HepG2 (cell line): Measurements from ENCODE around the gene IRX3. TPM values are rescaled to one million over a fixed set of nuclear protein-coding genes. Genes with fewer than 3 reads are reported as not detected.
A peak's percentile ranks its signal among the peaks of the same experiment; 100 is the strongest.

Experiments
- ATAC-seq: fragments of 200-7000 bp; cut with Tn5 transposase; 3 replicates; pipeline ENCODE4 v1.9.1; 2020; ENCODE audit warnings: mild to moderate bottlenecking, moderate library complexity
- BruUV-seq: library from RNA; stranded (reverse); fragments of 400-500 nt; replicated peaks from 2 replicates; lab custom pipeline; 2021; lab: Mats Ljungman, UMichigan
- CTCF ChIA-PET: fragments of 300-600 bp; formaldehyde crosslinking; extraction: SDS; loops from one replicate; lab custom pipeline; 2021; ENCODE audit warnings: low total read pairs, inconsistent platforms, low intra/inter-chr PET ratio; lab: Yijun Ruan, JAX
- POLR2A ChIA-PET: fragments of 350-600 bp; sonication (Branson Sonifier 250); formaldehyde crosslinking; loops from one replicate; lab custom pipeline; 2020; ENCODE audit warnings: antibody characterized with exemption, inconsistent platforms; lab: Yijun Ruan, JAX
- DNase-seq: peaks from one replicate; pipeline ENCODE4 v3.0.0-alpha.2; 2015; ENCODE audit warnings: low spot score
- FAIRE-seq: peaks from 3 replicates; lab custom pipeline; 2011; peaks lifted over from hg19 to GRCh38; lab: Jason Lieb, UNC
- H2AFZ ChIP-seq: one replicate; pipeline ENCODE4 v1.6.1; 2011; ENCODE audit warnings: low read length, inconsistent platforms
- H3K27ac ChIP-seq: fragments of 300-600 bp; 3 replicates; pipeline ENCODE4 v1.8.0; 2011; ENCODE audit warnings: mixed run types, mild to moderate bottlenecking, mixed read lengths, low read length, inconsistent platforms; ENCODE audit not compliant: insufficient read depth; ENCODE audit errors: extremely low read length
- H3K27me3 ChIP-seq, 2 experiments: fragments of 200-600 bp in 1 of 2; 2 replicates in 1 of 2; 3 replicates in 1 of 2; pipeline versions ENCODE4 v1.6.0 to v1.8.0; 2011; ENCODE audit warnings: low read length in 2 of 2, mild to moderate bottlenecking in 2 of 2, moderate library complexity in 2 of 2, inconsistent platforms in 1 of 2; ENCODE audit not compliant: insufficient read depth in 2 of 2, control insufficient read depth in 1 of 2
- H3K36me3 ChIP-seq, 2 experiments: fragments of 200-600 bp in 1 of 2; replicated peaks in 1 of 2; 2 replicates in 1 of 2; 3 replicates in 1 of 2; pipeline versions ENCODE4 v1.5.1 to v1.8.0; 2011; ENCODE audit warnings: low read length in 2 of 2, inconsistent platforms in 1 of 2; ENCODE audit not compliant: insufficient read depth in 2 of 2, control insufficient read depth in 1 of 2
- H3K4me1 ChIP-seq: 2 replicates; pipeline ENCODE4 v1.5.1; 2012; ENCODE audit warnings: low read length, inconsistent platforms; ENCODE audit not compliant: insufficient read depth
- H3K4me2 ChIP-seq: 2 replicates; pipeline ENCODE4 v1.6.0; 2011; ENCODE audit warnings: low read depth, low read length, inconsistent platforms
- H3K4me3 ChIP-seq, 3 experiments: fragments of 200-600 bp in 1 of 3; sonication (generic), shearing (Covaris generic) in 1 of 3; replicated peaks in 1 of 3; 2 replicates each; pipeline ENCODE4 v1.5.1; 2011 to 2016; ENCODE audit warnings: low read length in 3 of 3, inconsistent platforms in 2 of 3, low read depth in 2 of 3, mild to moderate bottlenecking in 2 of 3, control low read depth in 1 of 3, mixed read lengths in 1 of 3; ENCODE audit not compliant: insufficient read depth in 1 of 3
- H3K79me2 ChIP-seq: one replicate; pipeline ENCODE4 v1.6.1; 2011; ENCODE audit warnings: low read length, inconsistent platforms; ENCODE audit not compliant: insufficient read depth
- H3K9ac ChIP-seq: 2 replicates; pipeline ENCODE4 v1.6.0; 2011; ENCODE audit warnings: mild to moderate bottlenecking, low read depth, low read length, inconsistent platforms; ENCODE audit not compliant: insufficient read depth
- H3K9me3 ChIP-seq: 2 replicates; pipeline ENCODE4 v1.5.1; 2012; ENCODE audit warnings: mild to moderate bottlenecking, low read length
- H4K20me1 ChIP-seq: 2 replicates; pipeline ENCODE4 v1.6.0; 2011; ENCODE audit warnings: inconsistent platforms, mild to moderate bottlenecking, low read length, moderate library complexity; ENCODE audit not compliant: insufficient read depth
- ARNT2 ChIP-seq: sonication (generic); formaldehyde crosslinking; IDR thresholded peaks from 2 replicates; pipeline ENCODE4 v1.8.0; 2022; ENCODE audit warnings: mild to moderate bottlenecking, low read depth, missing genetic modification reagents, moderate library complexity
- CHCHD3 ChIP-seq: sonication (generic); formaldehyde crosslinking; IDR thresholded peaks from 2 replicates; pipeline ENCODE4 v1.8.0; 2022; ENCODE audit warnings: mild to moderate bottlenecking, missing genetic modification reagents, moderate library complexity
- DBP ChIP-seq: sonication (generic); formaldehyde crosslinking; IDR thresholded peaks from 2 replicates; pipeline ENCODE4 v1.4.0; 2020; ENCODE audit warnings: missing genetic modification reagents; ENCODE audit errors: not compliant biosample characterization
- POGK ChIP-seq: sonication (generic); formaldehyde crosslinking; conservative IDR thresholded peaks from 2 replicates; pipeline ENCODE4 v1.8.0; 2022; ENCODE audit warnings: mild to moderate bottlenecking, moderate library complexity, missing genetic modification reagents
- TCF7 ChIP-seq: sonication (generic); IDR thresholded peaks from 2 replicates; pipeline ENCODE4 v1.6.1; 2016; ENCODE audit warnings: antibody characterized with exemption, low read depth
- YY1 ChIP-seq: IDR thresholded peaks from 2 replicates; pipeline ENCODE4 v1.6.1; 2011; ENCODE audit warnings: low read length, low read depth, moderate library complexity, mild to moderate bottlenecking; ENCODE audit not compliant: insufficient read depth, insufficient replicate concordance
- ZNF20 ChIP-seq: sonication (generic); formaldehyde crosslinking; IDR thresholded peaks from 2 replicates; pipeline ENCODE4 v1.4.0; 2020; ENCODE audit warnings: mild to moderate bottlenecking, moderate library complexity, missing genetic modification reagents
- WGBS: methylation state at CpG from one replicate; pipeline ENCODE4 v1.1.6; 2017; ENCODE audit warnings: low lambda C conversion rate; 5-methylcytosine and 5-hydroxymethylcytosine counted together
- in situ Hi-C: cut with HindIII; loops from 2 replicates; pipeline ENCODE4 v1.10.0; 2017; ENCODE audit warnings: low pct_unique_long_range_greater_than_20kb; ENCODE audit not compliant: extremely low pct_ligation_motif_present
- intact Hi-C: fragments of 100-400 bp; cut with micrococcal nuclease; formaldehyde crosslinking; loops from one replicate; pipeline ENCODE4 v1.10.0; 2022; ENCODE audit not compliant: unreplicated experiment
- polyA plus RNA-seq, 8 experiments: library from polyadenylated mRNA; depleted of rRNA in 3 of 8; stranded (reverse) in 7 of 8; unstranded in 1 of 8; fragments of >200 nt; fragmentation: Illumina TruSeq in 4 of 8; extraction: Trizol in 4 of 8; gene quantifications; 2 replicates each; pipeline versions ENCODE4 v1.2.1 to v1.2.3, GENCODE V29; 2011 to 2016; ENCODE audit warnings: low read depth in 4 of 8, missing spikeins in 1 of 8, mixed read lengths in 1 of 8; ENCODE audit not compliant: insufficient read depth in 1 of 8
- total RNA-seq, 5 experiments: library from RNA; depleted of rRNA; stranded (reverse); fragments of >200 nt; fragmentation: Illumina TruSeq; extraction: Trizol; gene quantifications; 2 replicates each; pipeline ENCODE4 v1.2.3, GENCODE V29; 2016; ENCODE audit warnings: low read depth in 1 of 5
- TF ChIP-seq, protein P1 (sequence below), 2 experiments: sonication (generic) in 1 of 2; formaldehyde crosslinking in 1 of 2; IDR thresholded peaks; 2 replicates each; pipeline versions ENCODE4 v1.4.0 to v1.6.1; 2018 to 2020; ENCODE audit warnings: missing genetic modification reagents in 2 of 2, borderline replicate concordance in 1 of 2, low read depth in 1 of 2, mild to moderate bottlenecking in 1 of 2, missing biosample characterization in 1 of 2
- TF ChIP-seq, protein P2 (sequence below): sonication (generic); formaldehyde crosslinking; IDR thresholded peaks from 2 replicates; pipeline ENCODE4 v1.4.0; 2020; ENCODE audit warnings: missing genetic modification reagents
- TF ChIP-seq, protein P3 (sequence below): sonication (generic); formaldehyde crosslinking; IDR thresholded peaks from 2 replicates; pipeline ENCODE4 v1.5.0; 2020; ENCODE audit warnings: mild to moderate bottlenecking, missing genetic modification reagents, moderate library complexity

The IRX3 gene
- total and polyA plus RNA-seq, 2 of the 13 experiments (the other 11 are each of a cell fraction or from before 2014, with no cell fraction given), result 9.2 to 16.4 TPM

DNA sequence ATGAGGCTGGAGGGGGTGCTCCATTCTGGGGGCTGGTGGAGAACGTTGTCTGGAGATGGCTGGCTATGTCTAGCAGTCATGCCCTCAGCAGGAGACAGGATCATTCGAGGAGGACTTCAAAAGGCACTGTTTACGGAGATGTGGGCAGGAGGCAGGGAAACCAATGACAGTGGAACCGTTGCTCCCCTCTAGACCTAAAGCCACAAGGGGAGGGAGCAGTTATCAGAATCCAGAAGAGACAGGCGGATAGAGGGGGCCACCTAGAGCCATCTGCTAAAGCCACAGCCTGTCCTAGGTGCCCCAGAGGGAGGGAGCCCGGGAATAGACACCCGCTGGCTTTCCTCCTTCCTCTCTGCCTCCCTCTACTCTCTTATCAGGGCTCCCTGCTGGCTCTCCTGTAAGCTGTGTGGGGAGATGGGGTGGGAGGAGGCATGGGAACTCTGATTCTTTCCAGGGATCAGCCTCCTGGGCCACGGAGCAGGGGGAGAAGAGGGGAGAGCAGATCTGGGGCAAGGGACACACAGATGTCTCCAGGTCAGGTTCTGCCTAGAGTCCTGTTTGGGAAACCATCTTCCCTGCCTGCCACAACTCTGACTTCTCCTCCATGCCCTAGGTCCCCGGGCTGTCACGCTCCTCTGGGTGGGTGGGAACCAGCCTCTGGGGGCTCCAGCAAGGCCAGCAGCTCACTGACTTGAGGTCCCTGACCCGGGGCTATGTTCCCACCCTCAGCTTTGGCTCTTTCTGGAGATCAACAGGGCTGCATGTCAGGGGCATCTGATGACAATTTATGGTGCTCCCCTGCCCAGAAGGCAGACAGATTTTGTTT, 42.3 kb downstream of the IRX3 start:
- FAIRE-seq, result no peak
- Histone ChIP-seq H3K27me3 (peaks cover under 1 to 11% of the 10 kb centered on the region in 2 experiments; a peak in 2 of 5 replicates), H4K20me1 (no peaks in the 10 kb centered on the region), H2AFZ (peak overlapping the region; percentile 66), H3K79me2 (no peaks in the 10 kb centered on the region), H3K4me1 (peaks cover 27% of the 10 kb centered on the region), H3K36me3 (no peaks in the 10 kb centered on the region), H3K4me3 (peak overlapping the region in 2 of 3 experiments; percentile 10 to 56; a peak in 4 of 6 replicates), H3K9ac (peak overlapping the region; percentile 43), H3K27ac (no peak overlapping the region), H3K9me3 (0 out of 2 replicates have a peak, but pooled peaks cover 4% of the 10 kb centered on the region), H3K4me2 (peak overlapping the region; percentile 80)
- WGBS, result 15% methylated on average over 8 of the region's 11 CpGs
- no TSS peak for BruUV-seq
- intact Hi-C loops (loop anchor here (1.0 kb wide), 2 partner anchors 299 to 471 kb away; no protein-coding TSS in a partner anchor), in situ Hi-C loops (no loop called here)
- CTCF ChIA-PET, result no interaction called here
- peak; percentile 77 for DNase-seq
- POLR2A ChIA-PET, result no interaction called here
- ATAC-seq, result peak; percentile 95
- TF ChIP-seq POGK (peak; percentile 52; the same call in 1 of the 2 replicates), DBP (CRISPR knock-in tag) (no peak), ZNF20 (no peak), TCF7 (0 out of 2 replicates have a peak, but pooled peaks have one; percentile 25), CHCHD3 (CRISPR knock-in tag) (0 out of 2 replicates have a peak, but pooled peaks have one; percentile 61), ARNT2 (CRISPR knock-in tag) (peak; percentile 71; the same call in 1 of the 2 replicates), YY1 (peak; percentile 20)
- TF ChIP-seq, protein P1, sequence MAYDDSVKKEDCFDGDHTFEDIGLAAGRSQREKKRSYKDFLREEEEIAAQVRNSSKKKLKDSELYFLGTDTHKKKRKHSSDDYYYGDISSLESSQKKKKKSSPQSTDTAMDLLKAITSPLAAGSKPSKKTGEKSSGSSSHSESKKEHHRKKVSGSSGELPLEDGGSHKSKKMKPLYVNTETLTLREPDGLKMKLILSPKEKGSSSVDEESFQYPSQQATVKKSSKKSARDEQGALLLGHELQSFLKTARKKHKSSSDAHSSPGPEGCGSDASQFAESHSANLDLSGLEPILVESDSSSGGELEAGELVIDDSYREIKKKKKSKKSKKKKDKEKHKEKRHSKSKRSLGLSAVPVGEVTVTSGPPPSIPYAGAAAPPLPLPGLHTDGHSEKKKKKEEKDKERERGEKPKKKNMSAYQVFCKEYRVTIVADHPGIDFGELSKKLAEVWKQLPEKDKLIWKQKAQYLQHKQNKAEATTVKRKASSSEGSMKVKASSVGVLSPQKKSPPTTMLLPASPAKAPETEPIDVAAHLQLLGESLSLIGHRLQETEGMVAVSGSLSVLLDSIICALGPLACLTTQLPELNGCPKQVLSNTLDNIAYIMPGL (CRISPR knock-in tag; IDR thresholded peaks at IDR 0.05; ENCODE audit: borderline replicate concordance in 1 of 2, low read depth in 1 of 2), result 0 out of 4 replicates have a peak, but pooled peaks have one; percentile 24 to 26
- TF ChIP-seq, protein P2, sequence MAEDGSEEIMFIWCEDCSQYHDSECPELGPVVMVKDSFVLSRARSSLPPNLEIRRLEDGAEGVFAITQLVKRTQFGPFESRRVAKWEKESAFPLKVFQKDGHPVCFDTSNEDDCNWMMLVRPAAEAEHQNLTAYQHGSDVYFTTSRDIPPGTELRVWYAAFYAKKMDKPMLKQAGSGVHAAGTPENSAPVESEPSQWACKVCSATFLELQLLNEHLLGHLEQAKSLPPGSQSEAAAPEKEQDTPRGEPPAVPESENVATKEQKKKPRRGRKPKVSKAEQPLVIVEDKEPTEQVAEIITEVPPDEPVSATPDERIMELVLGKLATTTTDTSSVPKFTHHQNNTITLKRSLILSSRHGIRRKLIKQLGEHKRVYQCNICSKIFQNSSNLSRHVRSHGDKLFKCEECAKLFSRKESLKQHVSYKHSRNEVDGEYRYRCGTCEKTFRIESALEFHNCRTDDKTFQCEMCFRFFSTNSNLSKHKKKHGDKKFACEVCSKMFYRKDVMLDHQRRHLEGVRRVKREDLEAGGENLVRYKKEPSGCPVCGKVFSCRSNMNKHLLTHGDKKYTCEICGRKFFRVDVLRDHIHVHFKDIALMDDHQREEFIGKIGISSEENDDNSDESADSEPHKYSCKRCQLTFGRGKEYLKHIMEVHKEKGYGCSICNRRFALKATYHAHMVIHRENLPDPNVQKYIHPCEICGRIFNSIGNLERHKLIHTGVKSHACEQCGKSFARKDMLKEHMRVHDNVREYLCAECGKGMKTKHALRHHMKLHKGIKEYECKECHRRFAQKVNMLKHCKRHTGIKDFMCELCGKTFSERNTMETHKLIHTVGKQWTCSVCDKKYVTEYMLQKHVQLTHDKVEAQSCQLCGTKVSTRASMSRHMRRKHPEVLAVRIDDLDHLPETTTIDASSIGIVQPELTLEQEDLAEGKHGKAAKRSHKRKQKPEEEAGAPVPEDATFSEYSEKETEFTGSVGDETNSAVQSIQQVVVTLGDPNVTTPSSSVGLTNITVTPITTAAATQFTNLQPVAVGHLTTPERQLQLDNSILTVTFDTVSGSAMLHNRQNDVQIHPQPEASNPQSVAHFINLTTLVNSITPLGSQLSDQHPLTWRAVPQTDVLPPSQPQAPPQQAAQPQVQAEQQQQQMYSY (CRISPR knock-in tag), result no peak
- TF ChIP-seq, protein P3, sequence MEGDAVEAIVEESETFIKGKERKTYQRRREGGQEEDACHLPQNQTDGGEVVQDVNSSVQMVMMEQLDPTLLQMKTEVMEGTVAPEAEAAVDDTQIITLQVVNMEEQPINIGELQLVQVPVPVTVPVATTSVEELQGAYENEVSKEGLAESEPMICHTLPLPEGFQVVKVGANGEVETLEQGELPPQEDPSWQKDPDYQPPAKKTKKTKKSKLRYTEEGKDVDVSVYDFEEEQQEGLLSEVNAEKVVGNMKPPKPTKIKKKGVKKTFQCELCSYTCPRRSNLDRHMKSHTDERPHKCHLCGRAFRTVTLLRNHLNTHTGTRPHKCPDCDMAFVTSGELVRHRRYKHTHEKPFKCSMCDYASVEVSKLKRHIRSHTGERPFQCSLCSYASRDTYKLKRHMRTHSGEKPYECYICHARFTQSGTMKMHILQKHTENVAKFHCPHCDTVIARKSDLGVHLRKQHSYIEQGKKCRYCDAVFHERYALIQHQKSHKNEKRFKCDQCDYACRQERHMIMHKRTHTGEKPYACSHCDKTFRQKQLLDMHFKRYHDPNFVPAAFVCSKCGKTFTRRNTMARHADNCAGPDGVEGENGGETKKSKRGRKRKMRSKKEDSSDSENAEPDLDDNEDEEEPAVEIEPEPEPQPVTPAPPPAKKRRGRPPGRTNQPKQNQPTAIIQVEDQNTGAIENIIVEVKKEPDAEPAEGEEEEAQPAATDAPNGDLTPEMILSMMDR (CRISPR knock-in tag), result peak; percentile 84
